ENCODE data around the gene PPP1R14C.

- no peak for TF ChIP-seq EZH2 (IDR thresholded peaks at IDR 0.05; ENCODE audit: borderline replicate concordance, insufficient read depth, low read length, poor library complexity, severe bottlenecking)
- TF ChIP-seq, protein P1, sequence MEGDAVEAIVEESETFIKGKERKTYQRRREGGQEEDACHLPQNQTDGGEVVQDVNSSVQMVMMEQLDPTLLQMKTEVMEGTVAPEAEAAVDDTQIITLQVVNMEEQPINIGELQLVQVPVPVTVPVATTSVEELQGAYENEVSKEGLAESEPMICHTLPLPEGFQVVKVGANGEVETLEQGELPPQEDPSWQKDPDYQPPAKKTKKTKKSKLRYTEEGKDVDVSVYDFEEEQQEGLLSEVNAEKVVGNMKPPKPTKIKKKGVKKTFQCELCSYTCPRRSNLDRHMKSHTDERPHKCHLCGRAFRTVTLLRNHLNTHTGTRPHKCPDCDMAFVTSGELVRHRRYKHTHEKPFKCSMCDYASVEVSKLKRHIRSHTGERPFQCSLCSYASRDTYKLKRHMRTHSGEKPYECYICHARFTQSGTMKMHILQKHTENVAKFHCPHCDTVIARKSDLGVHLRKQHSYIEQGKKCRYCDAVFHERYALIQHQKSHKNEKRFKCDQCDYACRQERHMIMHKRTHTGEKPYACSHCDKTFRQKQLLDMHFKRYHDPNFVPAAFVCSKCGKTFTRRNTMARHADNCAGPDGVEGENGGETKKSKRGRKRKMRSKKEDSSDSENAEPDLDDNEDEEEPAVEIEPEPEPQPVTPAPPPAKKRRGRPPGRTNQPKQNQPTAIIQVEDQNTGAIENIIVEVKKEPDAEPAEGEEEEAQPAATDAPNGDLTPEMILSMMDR (IDR thresholded peaks at IDR 0.05; ENCODE audit: poor library complexity, severe bottlenecking) = no peak
- no peak for TF ChIP-seq RAD21 (conservative IDR thresholded peaks at IDR 0.05)
- no peak for TF ChIP-seq POLR2AphosphoS5 (IDR thresholded peaks at IDR 0.05)
- no peak for TF ChIP-seq REST (IDR thresholded peaks at IDR 0.05; ENCODE audit: borderline replicate concordance)
- TF ChIP-seq TAF1 (IDR thresholded peaks at IDR 0.05; ENCODE audit: low read depth) = no peak
- TF ChIP-seq EP300 (conservative IDR thresholded peaks at IDR 0.05; ENCODE audit: poor library complexity, severe bottlenecking) = no peak
- TF ChIP-seq MXI1 (conservative IDR thresholded peaks at IDR 0.05; ENCODE audit: poor library complexity, severe bottlenecking) = no peak
- TF ChIP-seq SMC3 (conservative IDR thresholded peaks at IDR 0.05; ENCODE audit: poor library complexity) = no peak
Observed at GRCh38 chr6:150269857-150270223, 127.0 kb downstream of the PPP1R14C start.

Data from neural cell (in vitro differentiated cells).